Epidermal melanocyte (primary cell): Measurements from ENCODE around the gene JPH3.

Experiments
- DNase-seq: peaks from one replicate; pipeline ENCODE4 v3.0.0; 2011; ENCODE audit warnings: low spot score; ENCODE audit not compliant: insufficient read length

Gene JPH3

GRCh38 chr16:87602001-87602775 lies at the start of gene JPH3:
TSS of gene JPH3 (plus strand) at chr16:87602508. CDS start at chr16:87603147, 639 bp downstream.
- no peak for DNase-seq

GRCh38 chr16:87552772-87553573 lies 49.3 kb upstream of the JPH3 start:
- DNase-seq = no peak

- DNase-seq = no peak
These were observed 47.4 kb upstream of the JPH3 start for GRCh38 chr16:87554754-87555427.

GRCh38 chr16:87555647-87556046 lies 46.7 kb upstream of the JPH3 start:
- no peak for DNase-seq

GRCh38 chr16:87556941-87557459 lies 45.3 kb upstream of the JPH3 start:
- DNase-seq = peak; percentile 42

- no peak for DNase-seq
These were observed 43.6 kb upstream of the JPH3 start for GRCh38 chr16:87558682-87559081.

GRCh38 chr16:87559945-87560344 lies 42.4 kb upstream of the JPH3 start:
- DNase-seq = no peak

GRCh38 chr16:87560428-87561199 lies 41.7 kb upstream of the JPH3 start:
- DNase-seq = no peak

- no peak for DNase-seq
These were observed 40.9 kb upstream of the JPH3 start for GRCh38 chr16:87561200-87562105.

- DNase-seq = no peak
These were observed 40.1 kb upstream of the JPH3 start for GRCh38 chr16:87562201-87562600.

- no peak for DNase-seq
These were observed 39.3 kb upstream of the JPH3 start for GRCh38 chr16:87563022-87563421.

- no peak for DNase-seq
These were observed 38.4 kb upstream of the JPH3 start for GRCh38 chr16:87563714-87564523.

- DNase-seq = no peak
These were observed 37.9 kb upstream of the JPH3 start for GRCh38 chr16:87564524-87564778.

GRCh38 chr16:87569601-87570571 lies 32.4 kb upstream of the JPH3 start:
- no peak for DNase-seq

- no peak for DNase-seq
These were observed 31.8 kb upstream of the JPH3 start for GRCh38 chr16:87570572-87570937.

GRCh38 chr16:87570938-87571867 lies 31.1 kb upstream of the JPH3 start:
- peak; percentile 71 for DNase-seq

GRCh38 chr16:87571868-87572244 lies 30.5 kb upstream of the JPH3 start:
- DNase-seq = no peak
